ENCODE results near the gene GDF9.
A peak's percentile ranks its signal among the peaks of the same experiment; 100 is the strongest.

Gene GDF9

GRCh38 chr5:132816083-132816482 is 50.2 kb downstream of the GDF9 start:
- Histone ChIP-seq H3K9me3 (ENCODE audit: control insufficient read depth, insufficient read depth, low read depth, low read length) (no peaks in the 10 kb centered on the region), H3K9ac (ENCODE audit: low read length) (no peak overlapping the region), H3K4me1 (ENCODE audit: control insufficient read depth, insufficient read depth, low read length) (no peaks in the 10 kb centered on the region; the same call in 1 of the 2 replicates), H3K27ac (ENCODE audit: low read depth, low read length) (no peak overlapping the region), H3K27me3 (ENCODE audit: control insufficient read depth, insufficient read depth, low read length) (peaks cover 63% of the 10 kb centered on the region), H3K4me3 (ENCODE audit: low read depth, low read length) (no peak overlapping the region), H3K36me3 (ENCODE audit: control insufficient read depth, insufficient read depth, low read length) (no peaks in the 10 kb centered on the region)

GRCh38 chr5:132815454-132815853 is 50.8 kb downstream of the GDF9 start:
- Histone ChIP-seq H3K27ac (ENCODE audit: low read depth, low read length) (no peak overlapping the region), H3K9ac (ENCODE audit: low read length) (no peak overlapping the region), H3K4me1 (ENCODE audit: control insufficient read depth, insufficient read depth, low read length) (no peaks in the 10 kb centered on the region; the same call in 1 of the 2 replicates), H3K27me3 (ENCODE audit: control insufficient read depth, insufficient read depth, low read length) (peaks cover 68% of the 10 kb centered on the region), H3K9me3 (ENCODE audit: control insufficient read depth, insufficient read depth, low read depth, low read length) (no peaks in the 10 kb centered on the region), H3K36me3 (ENCODE audit: control insufficient read depth, insufficient read depth, low read length) (no peaks in the 10 kb centered on the region), H3K4me3 (ENCODE audit: low read depth, low read length) (no peak overlapping the region)

GRCh38 chr5:132814503-132815294 is 51.6 kb downstream of the GDF9 start:
- Histone ChIP-seq H3K36me3 (ENCODE audit: control insufficient read depth, insufficient read depth, low read length) (no peaks in the 10 kb centered on the region), H3K27me3 (ENCODE audit: control insufficient read depth, insufficient read depth, low read length) (peaks cover 70% of the 10 kb centered on the region), H3K9me3 (ENCODE audit: control insufficient read depth, insufficient read depth, low read depth, low read length) (no peaks in the 10 kb centered on the region), H3K4me3 (ENCODE audit: low read depth, low read length) (peak overlapping the region; percentile 41), H3K9ac (ENCODE audit: low read length) (no peak overlapping the region), H3K27ac (ENCODE audit: low read depth, low read length) (no peak overlapping the region), H3K4me1 (ENCODE audit: control insufficient read depth, insufficient read depth, low read length) (no peaks in the 10 kb centered on the region; the same call in 1 of the 2 replicates)

GRCh38 chr5:132813599-132814502 is 52.4 kb downstream of the GDF9 start:
- Histone ChIP-seq H3K9me3 (ENCODE audit: control insufficient read depth, insufficient read depth, low read depth, low read length) (no peaks in the 10 kb centered on the region), H3K27ac (ENCODE audit: low read depth, low read length) (no peak overlapping the region), H3K4me3 (ENCODE audit: low read depth, low read length) (peak overlapping the region; percentile 41), H3K36me3 (ENCODE audit: control insufficient read depth, insufficient read depth, low read length) (no peaks in the 10 kb centered on the region), H3K27me3 (ENCODE audit: control insufficient read depth, insufficient read depth, low read length) (peaks cover 70% of the 10 kb centered on the region), H3K4me1 (ENCODE audit: control insufficient read depth, insufficient read depth, low read length) (no peaks in the 10 kb centered on the region; the same call in 1 of the 2 replicates), H3K9ac (ENCODE audit: low read length) (no peak overlapping the region)

- no peaks in the 10 kb centered on the region; the same call in 1 of the 2 replicates for H3K4me1 ChIP-seq (ENCODE audit: control insufficient read depth, insufficient read depth, low read length)
- H3K27me3 ChIP-seq (ENCODE audit: control insufficient read depth, insufficient read depth, low read length): peaks cover 66% of the 10 kb centered on the region
- peak within 1 kb of the TSS; percentile 41 for H3K4me3 ChIP-seq (ENCODE audit: low read depth, low read length)
- H3K27ac ChIP-seq (ENCODE audit: low read depth, low read length): no peak within 1 kb of the TSS
- no peak within 1 kb of the TSS for H3K9ac ChIP-seq (ENCODE audit: low read length)
- H3K36me3 ChIP-seq (ENCODE audit: control insufficient read depth, insufficient read depth, low read length): no peaks in the 10 kb centered on the region
- H3K9me3 ChIP-seq (ENCODE audit: control insufficient read depth, insufficient read depth, low read depth, low read length): no peaks in the 10 kb centered on the region
These were observed 53.3 kb downstream of the GDF9 start, which contains the start of gene SOWAHA for GRCh38 chr5:132812781-132813598. Gene SOWAHA, plus strand, starts transcription at chr5:132813302. Its CDS starts 320 bp downstream, at chr5:132813622.

- Histone ChIP-seq H3K27ac (ENCODE audit: low read depth, low read length) (no peak overlapping the region), H3K4me1 (ENCODE audit: control insufficient read depth, insufficient read depth, low read length) (peaks cover 4% of the 10 kb centered on the region), H3K27me3 (ENCODE audit: control insufficient read depth, insufficient read depth, low read length) (peaks cover 66% of the 10 kb centered on the region), H3K9ac (ENCODE audit: low read length) (no peak overlapping the region), H3K9me3 (ENCODE audit: control insufficient read depth, insufficient read depth, low read depth, low read length) (no peaks in the 10 kb centered on the region), H3K36me3 (ENCODE audit: control insufficient read depth, insufficient read depth, low read length) (no peaks in the 10 kb centered on the region), H3K4me3 (ENCODE audit: low read depth, low read length) (peak overlapping the region; percentile 41)
These were observed 54.0 kb downstream of the GDF9 start for GRCh38 chr5:132812123-132812765.
